Stimulated activated CD4-positive, alpha-beta T cell treated with anti-CD3 and anti-CD28 coated beads, Interleukin-15, amount 100 ng/mL, for 48 hours (primary cell): ENCODE data around the gene RNF224.
"Not testable (repeated sequence)": the region's sequence is repeated elsewhere in the genome, so short reads cannot be mapped to it uniquely, and the experiment has no call there.

Experiments
- DNase-seq, 2 donors: peaks; one replicate each; pipeline ENCODE4 v3.0.0-alpha.2; 2020; ENCODE audit warnings: low read depth in 2 of 2

RNF224 gene

DNA sequence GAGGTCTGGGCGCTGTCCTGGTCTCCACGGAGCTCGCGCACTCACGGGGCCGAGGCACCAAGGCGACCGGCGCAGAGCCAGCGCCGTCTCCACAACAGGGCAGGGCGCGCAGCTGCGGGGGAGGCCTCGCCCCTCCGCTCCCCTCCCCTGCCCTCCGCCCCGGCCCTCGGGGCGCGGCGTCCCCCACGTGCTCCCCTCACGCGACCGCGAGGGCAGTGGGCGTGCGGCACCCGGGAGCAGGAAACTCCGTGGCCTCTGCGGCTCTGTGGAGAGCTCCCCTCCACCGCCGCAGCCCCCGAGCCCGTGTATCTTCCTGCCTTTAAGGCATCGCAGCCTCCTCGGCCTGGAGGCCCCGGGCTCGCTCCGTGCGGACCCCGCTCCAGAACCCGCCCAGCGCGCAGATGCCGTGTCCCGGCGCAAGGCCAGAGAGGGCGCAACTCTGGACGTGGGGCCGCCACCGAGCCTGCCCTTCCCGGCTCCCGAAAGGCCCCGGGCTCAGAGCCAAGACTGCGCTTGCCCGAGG, 13.1 kb downstream of the RNF224 start:
- peak; percentile 50 to 51 for DNase-seq

- peak; percentile 96 to 99 for DNase-seq
These were observed 13.7 kb downstream of the RNF224 start, which contains the start of gene TUBB4B for GRCh38 chr9:137240841-137241489. TUBB4B (plus strand) TSS chr9:137241287; CDS start chr9:137241361, 74 bp downstream.

- peak; percentile 43 to 56 for DNase-seq
These were observed 14.4 kb downstream of the RNF224 start for GRCh38 chr9:137241490-137242268.

GRCh38 chr9:137242269-137243203, 15.2 kb downstream of the RNF224 start:
- no peak for DNase-seq

DNA sequence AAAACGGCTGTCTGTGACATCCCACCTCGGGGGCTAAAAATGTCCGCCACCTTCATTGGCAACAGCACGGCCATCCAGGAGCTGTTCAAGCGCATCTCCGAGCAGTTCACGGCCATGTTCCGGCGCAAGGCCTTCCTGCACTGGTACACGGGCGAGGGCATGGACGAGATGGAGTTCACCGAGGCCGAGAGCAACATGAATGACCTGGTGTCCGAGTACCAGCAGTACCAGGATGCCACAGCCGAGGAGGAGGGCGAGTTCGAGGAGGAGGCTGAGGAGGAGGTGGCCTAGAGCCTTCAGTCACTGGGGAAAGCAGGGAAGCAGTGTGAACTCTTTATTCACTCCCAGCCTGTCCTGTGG, 15.9 kb downstream of the RNF224 start:
- not testable (repeated sequence) for DNase-seq

GRCh38 chr9:137243626-137244485, 16.6 kb downstream of the RNF224 start:
- no peak for DNase-seq

DNA sequence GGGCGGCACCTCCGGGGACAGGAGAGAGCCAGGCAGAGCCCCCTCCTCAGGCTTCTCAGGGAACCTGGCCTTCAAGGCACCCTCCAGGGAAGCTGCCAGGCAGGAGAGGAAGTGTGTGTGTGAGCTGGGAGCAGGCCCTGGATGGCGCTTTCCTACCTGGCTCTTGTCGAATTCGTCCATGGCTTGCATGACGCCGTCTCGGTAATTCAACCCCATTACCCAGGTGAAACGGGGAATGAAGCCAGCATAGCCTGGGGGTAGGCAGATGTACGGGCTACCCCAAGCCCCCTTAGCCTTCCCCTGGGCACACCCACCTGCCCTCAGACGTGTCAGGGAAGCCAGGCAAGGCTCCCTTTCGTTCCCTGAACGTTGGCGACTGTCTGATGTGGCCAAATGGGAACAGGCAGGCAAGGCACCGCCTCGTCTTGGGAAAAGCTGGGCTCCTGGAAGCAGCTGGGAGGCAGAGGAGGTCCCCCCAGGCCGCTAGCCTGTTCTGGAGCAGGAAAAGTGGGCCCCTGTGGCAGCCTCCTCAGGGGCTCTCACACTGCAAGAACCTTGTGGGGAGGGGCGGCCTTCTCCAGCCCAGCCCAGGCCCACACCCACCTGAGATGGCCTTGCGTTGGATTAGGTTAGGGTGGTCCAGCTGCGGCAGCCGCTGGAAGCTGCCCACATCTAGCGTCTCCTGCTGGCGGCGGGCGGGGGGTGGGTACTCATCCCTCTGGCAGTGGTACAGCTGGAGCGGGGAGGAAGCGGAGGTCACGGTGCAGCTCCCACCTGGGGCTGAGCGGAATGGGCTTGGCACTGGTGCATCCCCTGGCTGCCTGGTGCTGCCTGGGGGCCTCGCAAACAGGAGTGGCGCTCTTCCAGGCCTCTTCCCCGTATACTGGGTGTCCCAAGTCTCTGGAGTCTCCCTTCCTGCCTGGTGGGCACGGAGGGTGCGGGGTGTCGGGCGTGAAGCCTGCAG, 17.5 kb downstream of the RNF224 start:
- DNase-seq = no peak

DNA sequence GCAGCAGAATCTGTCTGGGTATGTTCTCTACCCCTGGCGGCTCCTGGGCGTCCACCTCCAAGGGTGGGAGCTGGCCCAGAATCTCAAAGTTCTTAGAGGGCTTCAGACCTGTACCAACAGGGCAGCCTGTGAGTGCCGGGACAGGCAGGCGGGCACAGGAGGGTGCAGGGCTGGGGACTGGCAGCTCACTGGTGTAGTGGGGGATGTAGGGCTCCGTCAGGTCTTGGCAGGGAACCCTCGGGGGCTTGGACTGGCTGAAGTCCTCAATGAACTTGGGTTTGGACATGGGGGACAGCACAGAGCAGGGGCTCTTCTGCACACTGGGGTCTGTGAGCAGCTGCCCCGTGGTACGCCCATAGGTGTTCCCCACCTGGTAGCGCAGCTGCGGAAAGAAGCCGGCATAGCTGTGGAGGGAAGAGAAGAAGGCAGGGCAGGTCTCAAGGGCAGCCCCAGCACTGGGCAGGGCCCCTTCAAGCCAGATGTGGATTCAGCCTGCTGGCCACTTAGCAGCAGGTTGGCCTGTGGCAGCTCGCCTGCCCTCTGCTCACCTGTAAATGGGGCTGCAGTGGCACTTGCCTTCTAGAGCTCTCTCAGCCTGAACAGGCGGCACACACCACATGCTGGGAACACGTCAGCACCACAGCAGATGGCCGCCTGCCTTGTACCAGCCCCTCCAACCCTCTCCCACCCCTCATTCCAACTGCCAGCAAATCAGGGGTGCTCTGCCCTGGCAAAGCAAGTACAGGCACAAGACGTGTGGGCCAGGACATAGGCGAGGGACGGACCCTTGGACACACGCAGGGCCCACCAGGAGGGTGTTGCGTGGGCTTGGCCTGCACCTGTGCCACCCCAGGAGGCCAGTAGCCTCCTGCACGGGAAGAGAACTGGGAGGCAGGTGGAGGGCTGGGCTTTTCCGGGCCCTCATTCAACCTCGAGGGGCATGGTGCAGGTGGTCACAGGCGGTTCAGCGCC, 18.4 kb downstream of the RNF224 start:
- no peak for DNase-seq

GRCh38 chr9:137247135-137247915, 20.0 kb downstream of the RNF224 start:
- DNase-seq = no peak

DNA sequence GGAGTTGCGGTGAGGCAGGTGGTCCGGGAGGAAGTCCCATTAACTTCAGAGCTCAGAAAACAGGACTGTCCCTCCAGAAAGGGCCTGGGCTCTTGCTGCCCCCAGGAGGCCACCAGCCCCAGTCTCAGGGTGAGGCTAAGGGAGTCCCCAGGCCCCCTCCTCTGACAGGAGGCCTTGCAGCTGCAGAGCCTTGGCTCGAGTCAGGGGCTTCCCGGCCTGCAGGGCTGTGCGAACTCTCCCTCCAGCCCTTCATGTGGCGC, 20.5 kb downstream of the RNF224 start:
- no peak for DNase-seq

DNA sequence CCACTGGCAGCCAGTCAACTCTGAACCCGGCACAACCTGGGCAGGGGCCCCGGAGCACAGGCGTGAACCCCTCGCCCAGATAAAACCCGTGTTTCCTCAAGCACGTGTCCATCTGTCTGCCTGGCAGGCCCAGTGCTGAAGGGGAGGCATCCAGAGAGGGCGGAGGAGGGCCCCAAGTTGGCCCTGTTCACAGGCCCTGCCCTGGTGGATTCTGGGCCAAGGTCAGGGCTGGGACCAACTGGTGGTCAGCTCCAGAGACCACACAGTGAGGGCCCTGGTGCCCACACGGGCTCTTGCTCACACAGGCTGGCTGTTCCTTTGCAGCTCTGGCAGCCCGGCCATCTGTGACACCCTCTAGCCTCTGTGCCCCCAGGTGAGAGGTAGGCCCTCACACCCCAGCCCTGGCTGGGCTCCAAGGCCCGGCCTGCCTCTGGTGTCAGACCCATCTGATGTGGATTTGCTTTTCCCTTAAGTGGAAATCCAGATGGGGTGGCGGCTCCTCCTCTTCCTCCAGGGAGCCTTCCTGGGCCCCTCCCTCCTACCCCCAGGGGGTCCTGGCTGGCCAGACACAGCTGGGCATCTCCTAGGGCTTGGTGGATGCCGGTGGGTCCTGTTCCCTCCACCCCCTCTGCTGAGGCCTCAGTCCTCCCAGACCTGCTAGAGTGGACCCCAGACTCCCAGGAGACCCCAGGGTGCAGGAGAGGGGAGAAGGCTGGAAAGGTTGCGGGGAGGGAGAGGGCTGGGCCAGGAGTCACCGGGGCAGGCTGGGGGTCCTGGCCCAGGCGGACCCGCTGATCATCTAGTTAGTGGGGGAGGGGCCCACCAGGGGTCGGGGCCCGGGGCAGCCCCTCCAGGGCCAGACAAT, 23.3 kb downstream of the RNF224 start:
- DNase-seq = no peak

GRCh38 chr9:137251194-137251461, 23.8 kb downstream of the RNF224 start, which contains the start of gene STPG3:
STPG3 (plus strand) TSS chr9:137251286; CDS start chr9:137251287, 1 bp downstream.
- DNase-seq = no peak

- DNase-seq = no peak
These were observed 24.4 kb downstream of the RNF224 start for GRCh38 chr9:137251490-137252268.

DNA sequence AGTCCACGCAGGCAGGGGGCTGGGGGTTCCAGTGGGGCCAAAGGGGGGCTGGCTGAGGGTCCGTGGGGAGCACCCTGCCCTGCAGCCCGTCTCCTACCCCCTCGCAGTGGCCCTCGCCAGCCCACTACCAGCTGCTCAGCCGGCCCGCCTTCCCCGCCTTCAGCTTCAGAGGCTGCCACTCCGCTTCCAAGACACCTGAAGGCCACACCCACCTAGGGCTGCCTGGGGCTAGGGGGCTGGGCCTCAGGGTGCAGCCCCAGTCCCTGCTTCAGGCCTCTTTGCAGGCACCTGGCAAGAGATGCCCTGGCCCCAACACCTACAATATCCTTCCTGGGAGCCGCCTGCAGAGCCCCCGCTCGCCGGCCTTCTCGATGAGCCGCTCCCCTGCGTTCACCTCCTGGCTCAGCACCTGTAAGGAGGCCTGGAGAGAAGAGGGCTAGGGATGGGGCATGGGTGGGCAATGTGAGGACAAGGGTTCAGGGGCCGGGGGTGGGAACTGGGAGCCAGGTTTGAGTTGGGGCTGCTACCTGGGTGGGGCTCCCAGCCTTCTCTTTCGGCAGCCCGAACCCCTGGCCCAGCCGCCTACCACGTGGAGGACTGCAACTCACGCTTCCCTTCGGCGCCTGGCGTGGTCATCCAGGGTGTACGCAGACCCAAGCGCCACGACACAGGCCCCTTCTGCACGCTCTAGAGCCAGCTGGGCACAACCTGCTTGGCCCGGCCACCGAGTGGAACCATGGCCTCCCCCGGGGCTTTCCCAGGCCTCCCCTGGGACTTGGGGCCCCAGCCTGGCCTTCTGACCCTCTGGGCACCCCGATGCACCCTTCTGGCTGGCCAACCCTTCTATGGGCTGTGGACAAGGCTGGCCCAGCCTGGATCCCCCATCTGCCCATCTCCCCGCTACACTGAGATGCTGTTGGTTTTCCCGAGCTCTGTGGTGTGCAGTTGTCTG, 25.5 kb downstream of the RNF224 start:
- no peak for DNase-seq
